CMK (cell line): Measurements from ENCODE around the gene THRA.

Experiments
- DNase-seq: peaks from one replicate; pipeline ENCODE4 v3.0.0-alpha.2; 2010; ENCODE audit warnings: low read depth

Gene THRA

DNA sequence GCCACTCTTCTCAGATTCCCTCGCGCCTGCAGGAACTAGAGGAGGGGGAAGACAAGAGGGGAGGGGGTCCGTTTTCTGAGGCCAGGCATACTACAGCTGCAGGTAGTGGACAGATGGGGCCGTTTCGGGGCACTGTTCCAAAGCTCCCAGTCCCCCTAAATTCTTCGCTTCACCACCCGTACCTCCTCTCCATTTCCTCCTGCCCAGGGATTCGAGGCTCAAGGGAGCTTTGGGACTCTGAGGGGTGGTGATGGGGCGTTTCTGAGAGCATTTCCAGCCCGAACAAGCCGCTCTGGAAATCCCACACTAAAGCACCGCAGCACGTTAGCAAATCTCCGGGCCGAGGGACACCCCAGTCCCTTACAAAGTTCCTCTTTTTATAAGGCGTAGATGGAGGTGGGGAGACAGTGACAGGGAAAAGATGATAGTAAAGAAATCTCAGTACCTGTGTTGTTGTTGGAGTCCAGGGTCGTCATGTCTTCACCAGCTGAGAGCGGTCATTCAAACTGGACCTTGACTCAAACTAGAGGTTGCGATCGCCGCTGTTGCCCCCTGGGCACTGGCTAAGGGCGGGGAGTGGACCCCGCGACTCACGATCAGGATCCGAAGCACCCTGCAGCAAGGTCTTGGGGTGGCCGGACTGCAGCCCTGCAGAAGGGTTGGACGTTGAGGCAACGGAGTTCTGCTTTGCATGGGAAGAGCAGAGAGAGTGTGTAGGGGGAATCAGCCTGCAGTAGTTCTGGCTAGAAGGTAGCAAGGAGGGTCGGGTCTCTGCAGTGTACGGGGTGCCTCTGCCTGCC, 37.1 kb downstream of the THRA start:
- DNase-seq: no peak

DNA sequence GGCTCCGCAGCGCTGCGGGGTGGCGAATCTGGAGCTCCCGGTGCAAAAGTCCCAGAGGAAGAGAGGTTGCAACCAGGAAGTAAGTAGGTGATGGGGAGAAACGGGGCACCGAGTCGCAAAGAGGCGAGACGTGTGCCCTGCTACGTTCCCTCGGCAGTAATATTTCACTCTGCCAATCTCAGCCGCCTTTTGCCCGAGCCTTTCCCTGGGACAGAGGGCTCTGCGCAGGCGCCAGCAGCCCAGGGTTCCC, 37.6 kb downstream of the THRA start, which contains the start of gene NR1D1:
TSS of gene NR1D1 (minus strand) at position 171 of the 250 bp plus-strand sequence. CDS start 495 bp downstream, outside the sequence.
- DNase-seq: no peak

DNA sequence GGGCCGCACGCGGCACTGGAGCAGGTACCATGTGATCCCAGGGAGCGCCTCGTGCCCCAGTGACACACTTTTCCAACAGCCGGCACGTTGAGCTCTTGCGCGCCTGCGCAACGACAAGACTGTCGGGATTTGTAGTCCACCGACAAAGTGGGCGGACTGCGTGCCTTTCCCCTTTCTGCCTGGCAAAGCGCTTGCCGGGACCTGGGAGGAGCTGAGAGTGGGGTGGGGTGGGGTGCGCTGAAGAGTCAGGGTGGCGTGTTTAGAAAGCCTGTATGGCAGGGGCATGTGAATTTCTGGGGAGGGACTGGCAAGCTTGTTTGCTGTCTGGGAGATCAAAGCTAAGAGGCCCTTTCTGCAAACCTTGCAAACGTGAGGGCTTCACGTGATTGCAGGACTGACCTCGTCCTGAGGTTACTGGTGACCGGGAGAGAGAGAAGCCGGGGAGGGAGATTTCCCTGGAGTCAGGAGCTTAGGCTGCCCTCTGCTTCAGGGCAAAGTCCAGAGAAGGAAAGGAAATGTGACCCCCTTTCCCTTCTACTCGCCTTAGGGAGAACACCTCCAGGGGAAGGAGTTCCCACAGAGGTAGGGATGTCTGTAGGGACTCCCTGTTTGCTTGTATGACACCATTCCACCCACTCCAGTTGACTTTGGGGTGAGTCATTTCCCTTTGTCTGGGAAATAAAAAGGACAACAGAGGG, 38.1 kb downstream of the THRA start:
- DNase-seq: peak; percentile 88

DNA sequence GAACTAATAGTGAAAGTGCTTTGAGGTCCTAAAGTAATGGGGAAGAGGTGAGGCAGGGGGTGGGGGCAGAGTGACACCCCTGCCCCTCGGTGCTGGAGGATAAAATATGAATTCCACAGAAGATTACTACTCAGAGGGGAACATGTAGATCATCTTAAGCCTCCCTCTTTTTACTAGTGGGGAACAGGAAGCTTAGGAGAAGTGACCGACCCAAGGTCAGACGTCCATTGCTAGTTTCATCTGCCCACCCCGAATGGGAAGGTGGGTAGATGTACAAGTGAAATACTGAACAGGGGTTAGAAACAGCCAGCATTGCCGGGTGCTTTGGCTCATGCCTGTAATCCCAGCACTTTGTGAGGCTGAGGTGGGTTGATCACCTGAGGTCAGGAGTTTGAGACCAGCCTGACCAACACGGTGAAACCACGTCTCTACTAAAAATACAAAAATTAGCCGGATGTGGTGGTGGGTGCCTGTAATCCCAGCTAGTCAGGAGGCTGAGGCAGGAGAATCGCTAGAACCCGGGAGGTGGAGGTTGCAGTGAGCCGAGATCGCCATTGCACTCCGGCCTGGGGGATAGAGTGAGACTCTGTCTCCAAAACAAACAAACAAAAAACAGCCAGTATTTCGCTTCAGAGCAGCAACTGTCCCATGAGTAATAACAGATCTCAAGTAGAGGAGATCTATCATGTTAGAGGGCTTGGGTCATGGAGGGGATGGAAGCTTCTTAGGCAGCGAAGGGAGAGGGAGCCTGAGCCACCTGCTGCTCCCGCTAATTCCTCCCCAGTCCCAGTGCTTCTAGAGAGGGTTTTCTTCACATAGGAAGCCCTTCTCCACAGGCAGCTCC, 38.8 kb downstream of the THRA start:
- DNase-seq: no peak

DNA sequence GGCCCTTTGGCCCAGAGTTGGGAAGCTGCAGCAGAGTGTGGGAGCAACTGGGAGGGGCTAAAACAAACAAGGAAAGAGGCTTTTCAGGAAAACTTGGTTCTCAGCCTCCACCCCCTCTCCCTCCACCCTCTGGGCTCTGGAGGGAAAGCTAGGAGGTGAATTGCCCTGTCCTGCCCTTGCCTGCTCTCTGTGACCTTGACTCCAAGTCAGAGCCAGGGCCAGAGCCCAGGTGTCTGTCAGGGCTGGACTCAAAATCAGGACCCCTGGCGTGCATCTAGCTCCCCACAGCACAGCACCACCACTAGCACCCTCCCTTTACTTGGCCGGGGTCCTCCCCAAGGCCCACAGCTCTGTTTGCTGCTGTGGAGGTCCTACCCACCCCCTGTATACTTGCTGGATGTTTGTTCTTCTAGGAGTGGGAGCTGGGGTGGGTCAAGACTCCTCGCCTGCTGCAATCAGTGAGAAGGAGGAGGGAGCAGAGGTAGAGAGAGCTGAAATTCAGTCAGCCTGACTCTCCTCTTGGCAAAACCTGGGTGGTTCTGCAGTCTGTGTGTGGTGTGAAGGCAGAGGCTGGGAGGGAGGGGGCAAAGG, 40.4 kb downstream of the THRA start:
- DNase-seq: no peak

DNA sequence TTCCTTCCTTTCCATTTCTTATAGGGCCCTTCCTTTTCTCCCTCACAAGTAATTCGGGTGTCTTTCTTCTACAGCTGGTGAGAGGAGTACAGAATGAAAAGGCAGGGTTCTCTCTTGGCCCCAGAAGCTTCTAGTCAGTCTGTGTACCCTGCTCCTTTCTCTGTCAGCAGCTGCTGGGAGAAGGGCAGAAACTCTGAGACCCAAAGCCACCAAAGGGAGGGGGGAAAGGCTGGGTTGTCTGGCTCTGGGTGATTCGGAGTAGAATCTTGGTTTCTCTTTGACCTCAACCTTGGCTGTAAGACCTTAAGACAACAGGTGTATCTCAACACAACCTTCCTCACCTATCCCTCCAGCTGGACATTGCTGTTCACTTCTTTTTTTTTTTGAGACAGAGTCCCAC, 40.9 kb downstream of the THRA start:
- DNase-seq: no peak

DNA sequence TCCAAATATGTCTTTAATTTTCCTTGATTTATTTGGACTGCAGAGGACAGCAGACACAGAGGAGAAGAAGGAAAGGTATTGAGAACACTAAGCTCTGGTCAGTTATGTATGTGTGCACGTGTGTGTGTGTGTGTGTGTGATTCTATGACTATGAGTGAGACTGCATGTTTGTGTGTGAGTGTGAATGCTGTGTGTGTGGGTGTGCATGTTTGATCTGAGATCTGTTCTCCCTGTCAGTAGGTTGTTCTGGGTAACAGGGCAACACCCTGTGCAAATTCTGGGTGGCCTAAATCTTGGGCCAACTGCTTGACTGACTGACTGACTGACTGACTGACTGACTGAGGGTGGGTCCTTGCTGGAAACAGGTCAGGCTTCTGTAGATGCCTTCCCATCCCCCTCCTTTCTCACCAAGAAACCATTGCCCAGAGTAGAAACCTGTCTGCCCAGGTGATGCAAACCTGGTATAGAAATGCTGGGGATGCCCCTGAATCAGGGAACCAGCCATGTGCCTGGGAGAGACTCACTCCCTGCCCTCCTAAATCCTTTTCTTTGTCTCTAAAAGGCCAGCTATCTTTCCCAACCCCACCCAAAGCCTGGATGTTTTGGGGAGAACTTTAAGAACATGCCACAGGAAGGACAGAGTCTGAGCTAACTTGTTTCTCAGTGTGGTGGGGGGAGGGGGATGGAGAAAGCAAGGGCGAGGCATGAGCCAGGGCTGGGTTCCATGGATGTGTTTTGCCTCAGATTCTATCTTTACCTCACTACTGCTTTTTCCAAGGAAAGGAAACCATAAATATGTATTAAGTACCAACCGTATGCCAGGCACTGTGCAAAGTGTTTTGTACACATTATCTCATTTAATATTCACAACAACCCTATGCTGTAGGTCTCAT, 42.1 kb downstream of the THRA start:
- no peak for DNase-seq

DNA sequence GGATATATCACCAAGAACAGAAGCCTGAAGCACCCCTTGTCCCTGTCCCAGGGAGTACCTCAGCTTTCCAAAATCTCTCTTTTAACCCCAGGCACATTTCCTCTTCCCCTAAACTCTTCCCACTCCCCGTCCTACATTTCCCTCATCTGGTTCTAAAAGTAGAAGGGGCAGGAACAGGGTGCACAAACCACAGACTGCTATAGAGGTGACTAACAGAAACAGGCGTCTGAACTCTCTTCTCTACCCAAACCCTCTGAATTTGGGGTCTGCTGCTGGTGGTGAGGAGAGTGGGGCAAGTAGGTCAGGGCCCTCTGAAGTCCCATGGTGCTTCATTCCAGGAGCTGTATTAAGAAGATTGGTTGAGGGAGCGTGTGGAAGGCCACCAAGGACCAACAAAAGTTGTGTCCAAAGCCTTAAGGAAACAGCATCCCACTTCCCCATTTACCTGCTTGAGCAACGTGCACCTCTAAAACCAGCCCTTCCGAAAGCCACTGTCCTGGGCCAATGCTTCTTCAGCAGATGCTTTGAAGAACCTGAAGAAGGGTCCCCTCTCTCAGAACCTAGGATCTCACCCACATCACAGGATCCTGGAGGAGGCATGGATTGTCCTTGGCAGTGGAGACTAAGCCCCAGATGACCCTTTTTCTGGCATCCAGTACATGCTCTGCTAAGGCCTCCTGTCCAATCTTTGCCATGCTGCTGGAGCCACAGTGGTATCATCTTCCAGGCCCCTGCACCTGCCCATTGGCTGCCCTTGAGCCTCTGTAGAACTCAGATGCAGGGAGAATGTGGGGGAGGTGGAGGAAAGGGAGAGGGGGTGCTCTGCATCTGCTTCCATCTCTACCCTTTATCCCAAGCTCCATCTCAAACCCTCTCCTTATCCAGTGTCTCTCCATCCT, 43.3 kb downstream of the THRA start:
- no peak for DNase-seq

DNA sequence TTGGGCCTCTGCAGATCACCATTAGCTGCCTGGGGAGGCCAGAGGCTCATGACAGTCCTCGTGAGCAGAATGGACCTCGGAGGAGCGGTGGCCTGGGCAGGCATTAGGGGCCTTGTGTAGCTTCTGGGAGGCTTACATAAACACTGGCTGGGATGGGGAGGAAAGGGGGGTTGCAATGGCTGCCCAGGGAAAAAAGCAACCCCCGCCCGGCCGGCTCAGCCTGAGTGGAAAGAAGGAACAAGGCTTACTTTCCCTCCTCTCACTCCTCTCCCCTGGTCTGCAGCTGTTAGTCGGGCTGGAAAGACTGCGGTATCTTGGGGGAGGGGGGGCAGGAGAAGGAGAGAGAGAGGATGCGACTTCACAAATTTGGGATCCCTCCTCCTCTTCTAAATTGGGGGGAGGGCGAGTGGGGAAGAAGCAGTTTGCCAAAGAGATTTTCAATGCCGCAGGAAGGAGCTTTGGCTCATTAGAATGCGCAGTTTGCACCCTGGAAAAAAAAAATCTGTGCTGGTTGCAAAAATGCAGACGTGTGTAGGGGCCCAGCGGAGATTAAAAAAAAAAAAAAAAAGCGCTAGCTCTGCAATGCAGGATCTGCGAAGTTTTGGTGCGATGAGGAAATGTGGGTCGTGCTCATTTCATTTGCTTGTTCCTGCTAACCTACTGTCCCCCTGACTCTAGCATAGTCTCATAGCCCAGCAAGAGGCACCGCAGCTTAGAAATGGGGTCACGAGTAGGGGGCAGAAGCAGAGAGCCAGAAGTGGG, 44.2 kb downstream of the THRA start:
- no peak for DNase-seq

DNA sequence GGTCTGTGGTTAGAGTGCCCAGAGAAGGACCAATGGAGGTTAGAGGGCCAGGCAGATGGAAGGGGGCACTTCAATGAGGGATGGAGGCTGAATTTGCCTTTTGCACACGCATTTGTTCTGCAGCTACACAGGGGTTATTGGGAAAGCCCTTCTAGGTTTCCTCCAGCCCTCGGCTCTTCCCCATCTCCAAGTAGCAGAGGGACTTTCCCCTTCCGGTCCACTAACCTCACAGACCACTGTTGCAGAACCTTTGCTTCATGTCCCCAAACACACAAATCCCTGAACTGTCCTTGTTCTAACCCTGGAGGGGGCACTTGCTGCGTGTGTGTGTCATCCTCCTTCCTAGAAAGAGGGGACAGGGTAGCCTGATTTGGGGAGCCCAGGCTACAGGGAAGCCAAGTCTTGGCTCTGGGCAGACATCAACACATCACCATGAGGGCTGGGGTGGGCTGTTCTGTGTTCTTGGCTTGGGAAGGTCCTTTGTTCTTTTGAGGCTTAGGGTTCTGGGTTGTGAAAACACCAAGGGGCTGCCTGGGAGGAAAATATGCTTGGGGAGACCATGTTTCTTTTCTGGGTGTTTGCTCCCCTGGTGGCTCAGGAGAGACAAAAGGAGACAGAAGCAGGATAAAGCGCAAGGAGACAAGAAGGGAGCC, 44.9 kb downstream of the THRA start:
- peak; percentile 80 for DNase-seq

DNA sequence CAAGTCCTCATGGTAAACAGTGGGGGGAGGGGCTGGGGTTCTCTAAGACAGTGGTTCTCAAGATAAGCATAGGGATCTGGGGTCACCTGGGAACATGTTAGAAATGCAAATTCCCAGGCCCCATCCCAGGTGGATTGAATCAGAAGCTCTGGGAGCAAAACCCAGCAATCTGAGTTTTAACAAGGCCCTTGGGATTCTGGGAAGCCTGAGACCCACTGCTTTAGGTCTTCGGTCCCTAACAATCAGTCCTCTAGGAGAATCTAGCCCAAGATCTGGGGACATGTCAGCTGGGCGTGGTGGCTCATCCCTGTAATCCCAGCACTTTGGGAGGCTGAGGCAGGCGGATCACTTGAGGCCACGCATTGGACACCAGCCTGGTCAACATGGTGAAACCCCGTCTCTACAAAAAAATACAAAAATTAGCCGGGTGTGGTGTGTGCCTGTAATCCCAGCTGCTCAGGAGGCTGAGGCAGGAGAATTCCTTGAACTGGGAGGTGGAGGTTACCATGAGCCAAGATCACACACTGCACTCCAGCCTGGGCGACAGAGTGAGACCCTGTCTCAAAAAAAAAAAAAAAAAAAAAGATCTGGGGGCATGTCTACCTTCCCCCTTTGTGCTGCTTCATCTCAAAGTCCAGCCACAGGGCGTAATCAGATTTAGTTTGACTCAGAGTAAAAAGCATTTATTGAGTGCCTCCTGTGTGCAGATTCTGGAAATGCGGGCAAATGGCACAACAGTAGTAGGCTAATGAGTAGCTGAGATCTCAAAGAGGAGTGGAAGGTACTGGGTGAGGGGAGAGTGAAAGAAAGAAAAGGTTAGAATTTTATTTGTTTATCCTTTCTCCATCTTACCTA, 46.4 kb downstream of the THRA start:
- DNase-seq: no peak

DNA sequence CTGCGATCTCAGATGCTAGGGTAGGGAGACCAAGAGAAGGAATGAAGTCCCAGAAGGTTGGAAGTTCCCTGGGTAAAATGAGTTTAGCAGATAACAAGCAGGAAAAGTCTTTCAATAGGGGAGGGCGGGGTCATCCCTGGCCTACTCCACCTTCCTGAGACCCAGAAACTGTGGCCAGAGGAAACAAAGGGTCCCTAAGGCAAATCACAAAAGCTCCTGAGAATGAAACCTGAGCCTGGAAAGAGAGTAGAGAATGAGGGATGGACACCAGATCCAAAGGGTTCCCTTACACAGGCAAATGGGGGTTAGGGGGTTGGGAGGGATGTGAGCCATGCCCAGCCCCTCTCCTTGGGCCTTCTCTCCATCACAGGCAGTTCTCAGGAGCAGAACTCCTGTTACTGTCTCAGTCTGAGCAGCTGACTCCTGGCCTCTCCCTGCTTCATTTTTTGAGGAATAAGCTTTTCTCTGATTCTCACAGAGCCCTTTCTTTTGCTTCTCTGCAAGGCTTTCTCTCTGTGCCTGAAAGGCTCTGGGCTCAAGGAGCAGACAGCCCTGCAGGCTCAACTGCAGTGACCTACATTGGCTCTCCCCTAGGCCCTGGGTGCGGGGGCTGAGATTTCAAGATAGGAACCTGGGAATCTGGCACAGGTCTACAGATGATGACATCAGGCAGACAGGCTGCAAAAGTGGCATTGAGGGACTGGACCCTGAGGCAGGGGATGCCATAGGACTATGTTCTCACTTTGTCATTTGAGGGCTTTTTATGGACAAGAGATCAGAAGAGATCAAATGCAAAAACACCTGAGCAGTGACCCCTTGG, 47.5 kb downstream of the THRA start:
- DNase-seq: no peak

DNA sequence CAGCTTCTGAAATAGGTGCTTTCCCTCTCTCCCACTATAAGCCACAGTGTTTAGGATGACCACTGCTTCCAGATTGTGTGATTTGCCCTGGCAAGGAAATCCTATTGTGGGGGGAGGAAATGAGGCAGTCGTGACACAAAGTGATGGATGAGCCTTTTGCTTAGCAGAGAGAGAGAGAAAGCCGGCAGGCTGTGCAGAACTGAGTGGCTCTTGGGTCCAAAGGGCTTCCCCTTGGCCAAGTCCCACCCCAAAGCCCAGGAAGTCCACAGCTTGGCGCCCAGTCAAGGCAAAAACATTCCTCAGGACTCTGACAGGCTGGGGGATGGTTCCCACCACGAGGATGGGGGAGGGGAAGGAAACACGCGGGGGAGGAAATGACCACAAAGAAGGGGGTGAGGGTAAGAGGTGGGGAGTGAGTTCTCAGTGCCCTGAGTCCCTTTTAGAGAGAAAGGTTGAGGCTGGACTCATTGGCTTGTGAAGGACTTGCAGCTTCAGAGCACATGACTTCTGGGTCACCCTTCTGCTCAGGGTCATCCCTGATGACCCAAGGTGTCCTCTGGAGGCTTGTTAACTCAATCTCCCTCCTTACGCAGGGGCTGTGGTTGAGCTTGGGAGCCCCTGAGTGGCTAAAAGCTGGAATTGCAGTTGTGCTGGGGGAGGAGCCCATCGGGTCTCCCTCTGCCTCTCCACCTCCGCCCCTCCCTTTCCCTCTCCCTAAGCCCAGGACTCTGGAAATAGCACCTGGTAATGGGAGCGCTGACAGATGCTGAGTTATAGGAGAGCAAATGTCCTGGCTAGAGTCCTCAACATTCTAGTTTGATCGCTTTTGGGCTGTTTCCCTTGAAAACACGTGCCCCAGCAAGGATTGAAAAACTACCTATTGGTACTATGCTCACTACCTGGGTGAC, 48.7 kb downstream of the THRA start:
- peak; percentile 87 for DNase-seq

DNA sequence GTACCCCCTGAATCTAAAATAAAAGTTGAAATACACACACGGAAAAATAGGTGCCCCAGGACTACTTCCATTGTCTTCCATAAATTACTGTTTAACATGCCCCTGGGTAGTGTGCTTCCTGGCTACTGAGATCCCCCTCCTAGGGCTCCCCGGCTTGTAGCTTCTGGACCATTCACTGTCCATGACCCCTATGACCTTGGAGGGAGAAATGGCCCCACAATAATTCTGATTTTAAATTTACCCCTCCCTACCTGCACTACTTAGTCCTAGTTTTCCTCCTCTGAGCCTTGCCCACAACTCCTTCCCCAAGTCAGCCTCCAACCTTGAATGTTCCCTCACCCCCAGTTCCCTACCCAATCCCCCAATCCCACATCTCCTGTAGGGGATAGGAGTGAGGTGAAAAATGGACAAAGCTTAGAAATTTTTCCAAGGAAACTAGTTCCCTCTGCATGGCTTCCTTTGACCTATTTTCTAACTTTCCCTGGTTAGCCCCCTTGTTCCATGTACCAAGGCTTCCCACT, 49.5 kb downstream of the THRA start:
- no peak for DNase-seq

DNA sequence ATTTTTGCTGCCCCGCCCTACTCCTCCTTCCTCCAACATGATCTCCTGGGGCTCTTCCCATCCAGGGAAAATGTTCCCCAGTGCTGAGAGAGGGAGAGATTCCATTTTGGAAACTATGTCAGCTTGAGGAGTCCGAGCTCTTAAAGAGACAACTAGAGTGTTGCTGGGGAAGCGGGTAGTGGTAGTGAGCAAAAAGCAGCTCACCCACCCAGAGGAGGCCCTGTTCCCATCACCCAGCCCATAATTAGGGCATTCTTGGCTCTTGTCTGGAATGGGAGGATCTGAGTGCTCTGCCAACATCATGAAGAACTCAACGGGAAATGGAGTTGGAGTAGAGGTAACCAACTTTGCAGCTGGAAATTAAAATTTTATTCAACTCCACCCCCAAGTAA, 49.9 kb downstream of the THRA start:
- DNase-seq: no peak
